HepG2 (cell line): ENCODE measurements around the gene TMCO6. TPM values are rescaled to one million over a fixed set of nuclear protein-coding genes. Genes with fewer than 3 reads are reported as not detected.
A peak's percentile ranks its signal among the peaks of the same experiment; 100 is the strongest.

Source experiments
- CHCHD3 ChIP-seq: sonication (generic); formaldehyde crosslinking; IDR thresholded peaks from 2 replicates; pipeline ENCODE4 v1.8.0; 2022; ENCODE audit warnings: mild to moderate bottlenecking, missing genetic modification reagents, moderate library complexity
- FOXA3 ChIP-seq: IDR thresholded peaks from 2 replicates; pipeline ENCODE4 v1.6.1; 2016; ENCODE audit warnings: missing genetic modification reagents, missing compliant biosample characterization
- GABPA ChIP-seq, 2 experiments: IDR thresholded peaks; 2 replicates each; pipeline ENCODE4 v1.6.1; 2011 to 2016; ENCODE audit warnings: low read depth in 2 of 2, low read length in 1 of 2, missing biosample characterization in 1 of 2, missing genetic modification characterization in 1 of 2
- ISX ChIP-seq: sonication (generic); formaldehyde crosslinking; conservative IDR thresholded peaks from 2 replicates; pipeline ENCODE4 v1.5.0; 2020; ENCODE audit warnings: missing genetic modification reagents
- MYC ChIP-seq: sonication (generic); formaldehyde crosslinking; IDR thresholded peaks from 2 replicates; pipeline ENCODE4 v1.9.0; 2021; ENCODE audit warnings: missing genetic modification reagents, borderline replicate concordance
- NCOA1 ChIP-seq: sonication (generic); formaldehyde crosslinking; IDR thresholded peaks from 2 replicates; pipeline ENCODE4 v1.9.0; 2021; ENCODE audit warnings: missing genetic modification reagents
- NR2F1 ChIP-seq, 2 experiments: fragments of 450-650 bp in 1 of 2; formaldehyde crosslinking in 1 of 2; IDR thresholded peaks; 2 replicates each; pipeline versions ENCODE4 v1.5.0 to v1.6.1; 2016 to 2020; ENCODE audit warnings: mild to moderate bottlenecking in 1 of 2, missing compliant biosample characterization in 1 of 2, missing genetic modification reagents in 1 of 2, moderate library complexity in 1 of 2
- SMAD9 ChIP-seq: sonication (generic); formaldehyde crosslinking; IDR thresholded peaks from 2 replicates; pipeline ENCODE4 v1.5.1; 2020; ENCODE audit warnings: mild to moderate bottlenecking, missing genetic modification reagents
- SP2 ChIP-seq: sonication (generic); formaldehyde crosslinking; IDR thresholded peaks from 2 replicates; pipeline ENCODE4 v1.5.1; 2020; ENCODE audit warnings: mild to moderate bottlenecking, missing genetic modification reagents
- TBX3 ChIP-seq: fragments of 450-650 bp; IDR thresholded peaks from 2 replicates; pipeline ENCODE4 v1.6.1; 2017; ENCODE audit warnings: antibody characterized with exemption, mild to moderate bottlenecking, inconsistent platforms, borderline replicate concordance
- TIGD3 ChIP-seq: sonication (generic); formaldehyde crosslinking; IDR thresholded peaks from 2 replicates; pipeline ENCODE4 v1.5.1; 2020; ENCODE audit warnings: mild to moderate bottlenecking, missing genetic modification reagents, borderline replicate concordance
- ZNF138 ChIP-seq: sonication (generic); formaldehyde crosslinking; IDR thresholded peaks from 2 replicates; pipeline ENCODE4 v1.5.0; 2020; ENCODE audit warnings: mild to moderate bottlenecking, low read depth, missing genetic modification reagents
- ZNF512B ChIP-seq: sonication (generic); formaldehyde crosslinking; IDR thresholded peaks from 2 replicates; pipeline ENCODE4 v1.5.1; 2020; ENCODE audit warnings: missing genetic modification reagents, mild to moderate bottlenecking, borderline replicate concordance
- ZNF547 ChIP-seq: sonication (generic); formaldehyde crosslinking; IDR thresholded peaks from 2 replicates; pipeline ENCODE4 v1.5.1; 2020; ENCODE audit warnings: mild to moderate bottlenecking, missing genetic modification reagents
- ZNF687 ChIP-seq: sonication (generic); formaldehyde crosslinking; IDR thresholded peaks from 2 replicates; pipeline ENCODE4 v1.5.1; 2020; ENCODE audit warnings: mild to moderate bottlenecking, missing genetic modification reagents, moderate library complexity
- ZSCAN29 ChIP-seq: sonication (generic); formaldehyde crosslinking; conservative IDR thresholded peaks from 2 replicates; pipeline ENCODE4 v1.4.0; 2020; ENCODE audit warnings: mild to moderate bottlenecking, missing genetic modification reagents
- polyA plus RNA-seq, 8 experiments: library from polyadenylated mRNA; depleted of rRNA in 3 of 8; stranded (reverse) in 7 of 8; unstranded in 1 of 8; fragments of >200 nt; fragmentation: Illumina TruSeq in 4 of 8; extraction: Trizol in 4 of 8; gene quantifications; 2 replicates each; pipeline versions ENCODE4 v1.2.1 to v1.2.3, GENCODE V29; 2011 to 2016; ENCODE audit warnings: low read depth in 4 of 8, missing spikeins in 1 of 8, mixed read lengths in 1 of 8; ENCODE audit not compliant: insufficient read depth in 1 of 8
- total RNA-seq, 5 experiments: library from RNA; depleted of rRNA; stranded (reverse); fragments of >200 nt; fragmentation: Illumina TruSeq; extraction: Trizol; gene quantifications; 2 replicates each; pipeline ENCODE4 v1.2.3, GENCODE V29; 2016; ENCODE audit warnings: low read depth in 1 of 5
- TF ChIP-seq, protein P1 (sequence below): sonication (generic); formaldehyde crosslinking; IDR thresholded peaks from 2 replicates; pipeline ENCODE4 v1.4.0; 2020; ENCODE audit warnings: low read depth, mild to moderate bottlenecking, missing genetic modification reagents

TMCO6 gene
- total and polyA plus RNA-seq, 2 of the 13 experiments (the other 11 are each of a cell fraction or from before 2014, with no cell fraction given) = 16.6 to 28.2 TPM

- TF ChIP-seq TBX3 = peak; percentile 40; the same call in 1 of the 2 replicates
- TF ChIP-seq SMAD9 (CRISPR knock-in tag) = no peak
- TF ChIP-seq SP2 (CRISPR knock-in tag) = no peak
- peak; percentile 92; the same call in 1 of the 2 replicates for TF ChIP-seq TIGD3 (CRISPR knock-in tag)
- no peak for TF ChIP-seq CHCHD3 (CRISPR knock-in tag)
- TF ChIP-seq, protein P1, sequence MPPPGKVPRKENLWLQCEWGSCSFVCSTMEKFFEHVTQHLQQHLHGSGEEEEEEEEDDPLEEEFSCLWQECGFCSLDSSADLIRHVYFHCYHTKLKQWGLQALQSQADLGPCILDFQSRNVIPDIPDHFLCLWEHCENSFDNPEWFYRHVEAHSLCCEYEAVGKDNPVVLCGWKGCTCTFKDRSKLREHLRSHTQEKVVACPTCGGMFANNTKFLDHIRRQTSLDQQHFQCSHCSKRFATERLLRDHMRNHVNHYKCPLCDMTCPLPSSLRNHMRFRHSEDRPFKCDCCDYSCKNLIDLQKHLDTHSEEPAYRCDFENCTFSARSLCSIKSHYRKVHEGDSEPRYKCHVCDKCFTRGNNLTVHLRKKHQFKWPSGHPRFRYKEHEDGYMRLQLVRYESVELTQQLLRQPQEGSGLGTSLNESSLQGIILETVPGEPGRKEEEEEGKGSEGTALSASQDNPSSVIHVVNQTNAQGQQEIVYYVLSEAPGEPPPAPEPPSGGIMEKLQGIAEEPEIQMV (CRISPR knock-in tag) = 0 out of 2 replicates have a peak, but pooled peaks have one; percentile 39
- TF ChIP-seq ZSCAN29 (CRISPR knock-in tag) = peak; percentile 61; the same call in 1 of the 2 replicates
- TF ChIP-seq MYC (CRISPR knock-in tag) = peak; percentile 84
- peak; percentile 70; the same call in 1 of the 2 replicates for TF ChIP-seq NCOA1
- TF ChIP-seq ZNF138 = no peak
- no peak for TF ChIP-seq ISX (CRISPR knock-in tag)
- peak; percentile 77; the same call in 1 of the 2 replicates for TF ChIP-seq ZNF547 (CRISPR knock-in tag)
- TF ChIP-seq GABPA (IDR thresholded peaks at IDR 0.05; ENCODE audit: low read depth, low read length) = no peak
- peak; percentile 68; the same call in 1 of the 2 replicates for TF ChIP-seq GABPA (CRISPR knock-in tag; IDR thresholded peaks at IDR 0.05; ENCODE audit: low read depth)
- peak; percentile 58; the same call in 1 of the 2 replicates for TF ChIP-seq ZNF512B
- TF ChIP-seq NR2F1 (CRISPR knock-in tag; IDR thresholded peaks at IDR 0.05) = peak; percentile 88 to 90
- TF ChIP-seq FOXA3 (CRISPR knock-in tag) = peak; percentile 88
- TF ChIP-seq ZNF687 = peak; percentile 97
Measured at GRCh38 chr5:140639148-140639981, at the start of gene TMCO6 (continued).
